Natural killer cell treated with Interleukin-12 subunit alpha and Interleukin-12 subunit beta and Interleukin-15 and Interleukin-18, amount 100 ng/mL, for 72 hours (primary cell): Measurements from ENCODE around the gene FUBP3. TPM values are rescaled to one million over a fixed set of nuclear protein-coding genes. Genes with fewer than 3 reads are reported as not detected.
"Not testable (repeated sequence)": the region's sequence is repeated elsewhere in the genome, so short reads cannot be mapped to it uniquely, and the experiment has no call there.

ENCODE experiments used
- ATAC-seq, 2 donors: fragments of 150-1000 bp; cut with Tn5 transposase in 1 of 2; sonication (Bioruptor Pico), chemical (Tn5 transposase) in 1 of 2; 2 replicates each; pipeline ENCODE4 v1.10.0; 2021
- DNase-seq: peaks from one replicate; pipeline ENCODE4 v3.0.0; 2022; ENCODE audit warnings: low spot score
- H3K27ac Mint-ChIP-seq, 2 donors: 1 replicate in 1 of 2; 2 replicates in 1 of 2; pipeline ENCODE4 v1.8.0; 2022; ENCODE audit warnings: mixed read lengths in 2 of 2, mild to moderate bottlenecking in 1 of 2, moderate library complexity in 1 of 2
- H3K27me3 Mint-ChIP-seq, 2 donors: 1 replicate in 1 of 2; 2 replicates in 1 of 2; pipeline ENCODE4 v1.8.0; 2022; ENCODE audit warnings: mixed read lengths in 2 of 2
- H3K36me3 Mint-ChIP-seq: one replicate; pipeline ENCODE4 v1.8.0; 2022; ENCODE audit warnings: mixed read lengths
- H3K4me1 Mint-ChIP-seq, 2 donors: 1 replicate in 1 of 2; 2 replicates in 1 of 2; pipeline ENCODE4 v1.8.0; 2022; ENCODE audit warnings: low read depth in 2 of 2, mixed read lengths in 2 of 2, mild to moderate bottlenecking in 1 of 2
- H3K4me3 Mint-ChIP-seq: one replicate; pipeline ENCODE4 v1.8.0; 2022; ENCODE audit warnings: mixed read lengths
- H3K9me3 Mint-ChIP-seq: 2 replicates; pipeline ENCODE4 v1.8.0; 2022; ENCODE audit warnings: mixed read lengths
- total RNA-seq, 2 donors: library from RNA; stranded (reverse); gene quantifications; one replicate each; pipeline ENCODE4 v1.2.3, GENCODE V29; 2022

FUBP3 gene
- total RNA-seq, 2 donors from 2014 or later, result 43.8 to 47.2 TPM

GRCh38 chr9:130670644-130671043 is 91.3 kb downstream of the FUBP3 start:
- peaks cover 16 to 22% of the 10 kb centered on the region in 2 donors for H3K27me3 Mint-ChIP-seq
- H3K36me3 Mint-ChIP-seq, result peaks cover under 1% of the 10 kb centered on the region
- no peak for ATAC-seq
- peaks cover 0 to under 1% of the 10 kb centered on the region in 2 donors for H3K4me1 Mint-ChIP-seq
- no peaks in the 10 kb centered on the region for H3K9me3 Mint-ChIP-seq
- H3K4me3 Mint-ChIP-seq, result no peak overlapping the region
- no peak for DNase-seq
- no peak overlapping the region for H3K27ac Mint-ChIP-seq

- DNase-seq (no peak), ATAC-seq (no peak)
- no peaks in the 10 kb centered on the region for H3K9me3 Mint-ChIP-seq
- H3K4me3 Mint-ChIP-seq, result no peak overlapping the region
- H3K4me1 Mint-ChIP-seq, result no peaks in the 10 kb centered on the region
- no peaks in the 10 kb centered on the region for H3K36me3 Mint-ChIP-seq
- no peak overlapping the region for H3K27ac Mint-ChIP-seq
- peaks cover 10 to 16% of the 10 kb centered on the region in 2 donors for H3K27me3 Mint-ChIP-seq
Observed at GRCh38 chr9:130672466-130672865, 93.1 kb downstream of the FUBP3 start.

- no peak for DNase-seq
- no peaks in the 10 kb centered on the region for H3K9me3 Mint-ChIP-seq
- no peak overlapping the region for H3K27ac Mint-ChIP-seq
- no peak for ATAC-seq
- no peaks in the 10 kb centered on the region for H3K4me1 Mint-ChIP-seq
- H3K27me3 Mint-ChIP-seq, result peaks cover 8 to 13% of the 10 kb centered on the region in 2 donors
- H3K36me3 Mint-ChIP-seq, result no peaks in the 10 kb centered on the region
- H3K4me3 Mint-ChIP-seq, result no peak overlapping the region
Observed at GRCh38 chr9:130672933-130673615, 93.7 kb downstream of the FUBP3 start.

GRCh38 chr9:130675396-130675795 is 96.0 kb downstream of the FUBP3 start:
- Mint-ChIP-seq H3K27me3 (peaks cover 5% of the 10 kb centered on the region in 2 donors), H3K9me3 (no peaks in the 10 kb centered on the region), H3K4me3 (no peak overlapping the region), H3K4me1 (no peaks in the 10 kb centered on the region), H3K27ac (no peak overlapping the region), H3K36me3 (no peaks in the 10 kb centered on the region)
- peak in 1 of 2 donors; percentile 14 for ATAC-seq
- DNase-seq, result no peak

- peaks cover 0 to 2% of the 10 kb centered on the region in 2 donors for H3K27me3 Mint-ChIP-seq
- no peak for DNase-seq
- no peak for ATAC-seq
- no peaks in the 10 kb centered on the region for H3K36me3 Mint-ChIP-seq
- peaks cover 0 to under 1% of the 10 kb centered on the region in 2 donors for H3K4me1 Mint-ChIP-seq
- H3K27ac Mint-ChIP-seq, result no peak overlapping the region
- H3K9me3 Mint-ChIP-seq, result no peaks in the 10 kb centered on the region
- no peak overlapping the region for H3K4me3 Mint-ChIP-seq
Observed at GRCh38 chr9:130677252-130677651, 97.9 kb downstream of the FUBP3 start.

- no peaks in the 10 kb centered on the region for H3K36me3 Mint-ChIP-seq
- H3K4me1 Mint-ChIP-seq, result peaks cover 3 to 6% of the 10 kb centered on the region in 2 donors
- ATAC-seq, result peak; percentile 85 to 90
- DNase-seq, result peak; percentile 87
- H3K27me3 Mint-ChIP-seq, result peaks cover 0 to 2% of the 10 kb centered on the region in 2 donors
- peak overlapping the region; percentile 44 for H3K4me3 Mint-ChIP-seq
- no peak overlapping the region for H3K27ac Mint-ChIP-seq
- H3K9me3 Mint-ChIP-seq, result no peaks in the 10 kb centered on the region
Observed at GRCh38 chr9:130680836-130681768, 101.7 kb downstream of the FUBP3 start.

GRCh38 chr9:130681769-130682420 is 102.5 kb downstream of the FUBP3 start:
- Mint-ChIP-seq H3K27ac (peak overlapping the region in 1 of 2 donors; percentile 49), H3K9me3 (no peaks in the 10 kb centered on the region), H3K36me3 (no peaks in the 10 kb centered on the region), H3K27me3 (peaks cover 0 to 2% of the 10 kb centered on the region in 2 donors), H3K4me3 (peak overlapping the region; percentile 95), H3K4me1 (peaks cover 3 to 6% of the 10 kb centered on the region in 2 donors)
- DNase-seq (no peak), ATAC-seq (peak; percentile 25 to 50)

GRCh38 chr9:130682421-130683121 is 103.2 kb downstream of the FUBP3 start:
- peak; percentile 74 for DNase-seq
- H3K4me3 Mint-ChIP-seq, result peak overlapping the region; percentile 95
- H3K36me3 Mint-ChIP-seq, result no peaks in the 10 kb centered on the region

GRCh38 chr9:130685104-130685503 is 105.7 kb downstream of the FUBP3 start:
- H3K9me3 Mint-ChIP-seq, result no peaks in the 10 kb centered on the region
- H3K4me1 Mint-ChIP-seq, result peaks cover 3 to 13% of the 10 kb centered on the region in 2 donors
- H3K4me3 Mint-ChIP-seq, result no peak overlapping the region
- H3K36me3 Mint-ChIP-seq, result no peaks in the 10 kb centered on the region
- H3K27ac Mint-ChIP-seq, result no peak overlapping the region
- H3K27me3 Mint-ChIP-seq, result peaks cover 0 to 4% of the 10 kb centered on the region in 2 donors
- ATAC-seq (no peak), DNase-seq (no peak)

More at GRCh38 chr9:130682421-130683121, 103.2 kb downstream of the FUBP3 start:
- H3K9me3 Mint-ChIP-seq, result no peaks in the 10 kb centered on the region
- H3K4me1 Mint-ChIP-seq, result peaks cover 3 to 6% of the 10 kb centered on the region in 2 donors
- peak in 1 of 2 donors; percentile 56 for ATAC-seq
- H3K27ac Mint-ChIP-seq, result peak overlapping the region in 1 of 2 donors; percentile 49
- peaks cover 0 to 3% of the 10 kb centered on the region in 2 donors for H3K27me3 Mint-ChIP-seq

- H3K4me1 Mint-ChIP-seq, result peaks cover 3 to 17% of the 10 kb centered on the region in 2 donors
- not testable (repeated sequence) for H3K4me3 Mint-ChIP-seq, H3K27ac Mint-ChIP-seq, ATAC-seq, DNase-seq, H3K27me3 Mint-ChIP-seq, H3K36me3 Mint-ChIP-seq, H3K9me3 Mint-ChIP-seq
Observed at GRCh38 chr9:130685945-130686344, 106.6 kb downstream of the FUBP3 start.

- Mint-ChIP-seq H3K9me3 (no peaks in the 10 kb centered on the region), H3K27me3 (peaks cover 0 to 8% of the 10 kb centered on the region in 2 donors), H3K4me3 (no peak overlapping the region), H3K4me1 (peaks cover under 1 to 13% of the 10 kb centered on the region in 2 donors), H3K36me3 (no peaks in the 10 kb centered on the region), H3K27ac (no peak overlapping the region)
- ATAC-seq, result no peak
- DNase-seq, result no peak
Observed at GRCh38 chr9:130687615-130688014, 108.2 kb downstream of the FUBP3 start.
